ENCODE measurements around the gene USP34.

The USP34 gene

GRCh38 chr2:61291851-61292575 is 178.9 kb downstream of the USP34 start:
- DNase-seq (ENCODE audit: low spot score), result no peak

GRCh38 chr2:61288070-61288841 is 182.6 kb downstream of the USP34 start:
- no peak for DNase-seq (ENCODE audit: low spot score)

GRCh38 chr2:61287254-61287653 is 183.6 kb downstream of the USP34 start:
- DNase-seq (ENCODE audit: low spot score), result no peak

GRCh38 chr2:61283443-61284160 is 187.3 kb downstream of the USP34 start:
- no peak for DNase-seq (ENCODE audit: low spot score)

- no peak for DNase-seq (ENCODE audit: low spot score)
Observed at GRCh38 chr2:61282104-61282590, 188.7 kb downstream of the USP34 start.

GRCh38 chr2:61281321-61281720 is 189.6 kb downstream of the USP34 start:
- DNase-seq (ENCODE audit: low spot score), result no peak

- DNase-seq (ENCODE audit: low spot score), result no peak
Observed at GRCh38 chr2:61277756-61278155, 193.1 kb downstream of the USP34 start.

- DNase-seq (ENCODE audit: low spot score), result no peak
Observed at GRCh38 chr2:61275575-61276184, 195.2 kb downstream of the USP34 start.

GRCh38 chr2:61272421-61273070 is 198.3 kb downstream of the USP34 start:
- peak; percentile 30 for DNase-seq (ENCODE audit: low spot score)

GRCh38 chr2:61268249-61268648 is 202.6 kb downstream of the USP34 start:
- no peak for DNase-seq (ENCODE audit: low spot score)

- no peak for DNase-seq (ENCODE audit: low spot score)
Observed at GRCh38 chr2:61266632-61267505, 204.0 kb downstream of the USP34 start.

- no peak for DNase-seq (ENCODE audit: low spot score)
Observed at GRCh38 chr2:61263830-61264229, 207.1 kb downstream of the USP34 start.

GRCh38 chr2:61262699-61263098 is 208.2 kb downstream of the USP34 start:
- DNase-seq (ENCODE audit: low spot score), result no peak

GRCh38 chr2:61257446-61257845 is 213.4 kb downstream of the USP34 start:
- no peak for DNase-seq (ENCODE audit: low spot score)

GRCh38 chr2:61255580-61256437 is 215.1 kb downstream of the USP34 start:
- peak; percentile 50 for DNase-seq (ENCODE audit: low spot score)

- no peak for DNase-seq (ENCODE audit: low spot score)
Observed at GRCh38 chr2:61254536-61254935, 216.4 kb downstream of the USP34 start.

- no peak for DNase-seq (ENCODE audit: low spot score)
Observed at GRCh38 chr2:61253136-61253535, 217.8 kb downstream of the USP34 start.

GRCh38 chr2:61252031-61252430 is 218.9 kb downstream of the USP34 start:
- DNase-seq (ENCODE audit: low spot score), result no peak

- no peak for DNase-seq (ENCODE audit: low spot score)
Observed at GRCh38 chr2:61249521-61250071, 221.3 kb downstream of the USP34 start.

Measured in AG08395 (cell line).